HG03196 (cell line): ENCODE measurements around the gene CUTC.

Experiments used
- ATAC-seq: cut with Tn5 transposase; IDR thresholded peaks from one replicate; pipeline ENCODE4 v1.9.1; 2021; ENCODE audit not compliant: unreplicated experiment

The CUTC gene

DNA sequence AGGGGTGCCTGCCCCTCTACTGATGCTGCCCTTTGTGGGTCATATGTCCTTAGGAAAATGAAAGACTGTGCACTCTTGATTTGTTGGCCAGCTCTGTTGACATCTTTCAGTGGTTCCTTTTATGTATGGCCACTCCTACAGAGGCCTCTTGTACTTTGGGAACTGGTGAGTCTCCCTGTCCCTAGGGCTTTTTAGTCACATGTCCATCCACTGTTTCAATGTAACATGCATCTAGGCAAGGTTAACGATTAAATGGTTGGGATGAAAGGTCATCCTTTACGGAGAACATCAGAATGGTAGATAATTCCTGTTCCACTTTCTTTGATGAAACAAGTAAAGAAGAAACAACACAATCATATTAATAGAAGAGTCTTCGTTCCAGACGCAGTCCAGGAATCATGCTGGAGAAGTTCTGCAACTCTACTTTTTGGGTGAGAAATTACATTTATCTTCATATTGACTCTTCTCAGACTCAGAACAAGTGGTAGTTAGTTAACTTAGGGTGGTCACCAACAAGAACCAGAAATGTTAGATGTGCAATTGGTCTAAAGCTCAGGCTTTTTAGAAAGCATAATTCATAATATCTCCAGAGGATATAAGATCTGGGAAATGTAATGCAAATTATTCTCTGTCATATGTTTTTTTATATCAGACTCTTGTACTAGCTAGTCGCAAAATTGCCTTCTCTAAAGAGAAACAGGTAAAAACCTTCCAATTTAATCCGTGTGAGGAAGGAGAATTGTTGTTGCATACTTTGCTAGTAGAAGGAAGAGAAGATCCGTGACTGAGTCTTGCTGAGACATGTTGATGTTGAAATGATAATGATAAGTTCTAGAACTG is 50.6 kb downstream of the CUTC start, which contains the start of gene ABCC2:
Gene ABCC2, plus strand, starts transcription at position 194 of the 840 bp plus-strand sequence. Its CDS starts 205 bp downstream, at position 399.
- no peak for ATAC-seq

DNA sequence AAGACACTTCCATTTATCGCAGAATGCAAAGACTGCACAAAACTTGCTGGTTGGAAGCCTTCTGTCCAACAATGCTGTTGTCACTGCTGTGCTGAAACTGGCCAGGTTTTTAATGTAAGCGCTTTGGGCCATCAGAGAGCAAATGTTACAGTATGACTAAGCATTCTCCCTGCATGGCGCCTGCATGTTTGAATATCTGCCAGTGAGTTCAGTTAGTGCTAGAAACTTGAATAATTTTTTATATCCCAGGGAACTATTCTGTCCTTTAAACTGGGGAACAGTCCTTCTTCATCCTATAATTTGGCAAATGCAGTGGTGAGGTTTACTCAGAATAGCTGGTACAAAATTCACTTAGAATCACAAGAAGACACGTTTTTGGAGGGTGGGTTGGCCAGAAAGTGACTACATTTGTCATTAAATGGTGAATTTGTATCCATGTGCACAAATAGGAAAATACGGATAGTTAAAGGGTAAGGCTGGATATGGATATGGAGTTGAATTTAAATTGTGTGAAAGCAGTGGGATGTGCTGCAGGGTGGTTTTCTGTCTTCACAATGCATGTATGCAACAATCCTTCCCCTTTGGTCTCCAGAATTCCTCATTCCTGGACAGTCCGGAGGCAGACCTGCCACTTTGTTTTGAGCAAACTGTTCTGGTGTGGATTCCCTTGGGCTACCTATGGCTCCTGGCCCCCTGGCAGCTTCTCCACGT is 52.1 kb downstream of the CUTC start:
- ATAC-seq: no peak

DNA sequence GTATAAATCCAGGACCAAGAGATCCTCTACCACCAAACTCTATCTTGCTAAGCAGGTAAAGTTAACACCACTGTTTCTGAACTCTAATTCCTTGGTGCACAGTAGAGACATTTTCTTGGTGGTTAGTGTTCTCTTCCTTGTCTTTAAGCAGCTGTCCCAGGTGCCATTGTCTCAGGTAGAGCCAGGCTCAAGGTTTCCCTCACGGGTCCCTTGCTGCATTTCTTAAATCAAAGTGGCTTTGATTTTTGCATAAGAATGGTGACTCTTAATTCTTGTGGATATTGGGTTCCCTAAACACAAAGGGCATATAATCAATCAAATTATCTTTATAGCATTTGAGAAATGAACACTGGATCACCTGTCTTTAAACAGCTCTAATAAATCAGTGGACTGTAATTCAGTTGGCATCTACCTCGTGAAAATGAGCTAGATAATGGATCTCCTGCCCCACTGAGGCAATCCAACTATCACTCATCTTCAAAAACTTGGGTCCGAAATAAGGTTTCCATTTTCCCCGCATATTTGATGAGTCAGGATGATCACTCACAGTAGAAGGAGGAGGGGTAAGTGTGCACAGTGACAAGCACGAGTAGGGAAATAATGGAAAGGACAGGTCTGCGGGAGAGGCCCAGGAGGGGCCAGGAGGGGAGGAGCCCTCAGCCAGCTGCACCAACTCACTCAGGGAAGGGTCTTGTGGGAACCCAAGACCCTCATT is 52.9 kb downstream of the CUTC start:
- ATAC-seq: no peak

DNA sequence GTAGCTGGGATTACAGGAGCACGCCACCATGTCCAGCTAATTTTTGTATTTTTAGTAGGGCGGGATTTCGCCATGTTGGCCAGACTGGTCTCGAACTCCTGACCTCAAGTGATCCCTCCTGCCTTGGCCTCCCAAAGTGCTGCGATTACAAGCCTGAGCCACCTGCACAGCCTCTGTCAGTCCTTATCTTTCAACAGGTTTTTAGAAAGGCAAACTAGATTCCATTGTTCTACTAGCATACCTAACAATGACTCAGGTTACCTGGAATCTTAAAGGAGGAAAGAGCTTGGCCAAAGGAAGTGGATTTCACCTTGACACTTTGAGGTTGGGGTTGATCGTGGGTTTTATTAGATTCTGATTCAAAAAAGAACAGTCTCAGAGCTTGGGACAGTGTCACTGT is 53.6 kb downstream of the CUTC start:
- no peak for ATAC-seq

DNA sequence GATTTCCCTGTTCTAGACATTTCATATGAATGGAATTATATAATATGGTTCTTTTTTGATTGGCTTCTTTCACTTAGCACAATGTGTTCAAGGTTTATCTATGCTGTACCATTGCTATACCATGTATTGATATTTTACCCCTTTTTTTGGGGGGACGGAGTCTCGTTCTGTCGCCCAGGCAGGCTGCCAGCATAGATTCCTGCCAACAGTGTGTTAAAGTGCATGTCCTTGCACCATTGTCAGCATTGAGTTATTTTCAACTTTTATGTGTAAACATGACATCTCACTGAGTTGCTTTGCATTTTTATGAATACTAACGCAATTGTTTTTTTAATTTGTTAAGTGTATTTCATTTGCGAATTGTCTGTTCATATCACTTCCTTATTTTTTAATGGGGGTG is 55.3 kb downstream of the CUTC start:
- no peak for ATAC-seq

DNA sequence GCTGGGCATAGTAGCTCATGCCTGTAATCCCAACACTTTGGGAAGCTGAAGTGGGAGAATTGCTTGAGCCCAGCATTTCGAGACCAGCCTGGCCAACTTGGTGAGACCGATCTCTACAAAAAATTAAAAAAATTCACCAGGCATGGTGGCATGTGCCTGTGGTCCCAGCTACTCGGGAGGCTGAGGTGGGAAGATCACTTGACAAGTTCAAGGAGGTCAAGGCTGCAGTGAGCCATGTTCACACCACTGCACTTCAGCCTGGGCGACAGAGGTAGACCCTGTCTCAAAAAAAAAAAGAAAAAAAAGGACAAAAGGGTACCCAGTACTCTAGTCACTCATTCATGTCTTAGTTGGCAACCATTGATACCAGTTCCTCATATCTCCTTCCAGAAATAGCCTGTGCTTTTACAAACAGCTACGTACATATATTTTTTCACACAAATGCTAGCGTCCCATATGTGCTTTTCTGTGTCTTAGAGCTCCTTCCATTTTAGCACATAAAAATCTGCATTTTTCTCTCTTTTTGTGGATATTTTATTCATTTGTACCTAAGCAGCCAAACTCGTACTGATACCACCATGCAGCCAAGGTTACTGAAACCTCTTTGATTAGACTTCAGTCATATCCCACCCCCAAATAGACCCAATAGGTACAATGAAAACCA is 55.9 kb downstream of the CUTC start:
- no peak for ATAC-seq

DNA sequence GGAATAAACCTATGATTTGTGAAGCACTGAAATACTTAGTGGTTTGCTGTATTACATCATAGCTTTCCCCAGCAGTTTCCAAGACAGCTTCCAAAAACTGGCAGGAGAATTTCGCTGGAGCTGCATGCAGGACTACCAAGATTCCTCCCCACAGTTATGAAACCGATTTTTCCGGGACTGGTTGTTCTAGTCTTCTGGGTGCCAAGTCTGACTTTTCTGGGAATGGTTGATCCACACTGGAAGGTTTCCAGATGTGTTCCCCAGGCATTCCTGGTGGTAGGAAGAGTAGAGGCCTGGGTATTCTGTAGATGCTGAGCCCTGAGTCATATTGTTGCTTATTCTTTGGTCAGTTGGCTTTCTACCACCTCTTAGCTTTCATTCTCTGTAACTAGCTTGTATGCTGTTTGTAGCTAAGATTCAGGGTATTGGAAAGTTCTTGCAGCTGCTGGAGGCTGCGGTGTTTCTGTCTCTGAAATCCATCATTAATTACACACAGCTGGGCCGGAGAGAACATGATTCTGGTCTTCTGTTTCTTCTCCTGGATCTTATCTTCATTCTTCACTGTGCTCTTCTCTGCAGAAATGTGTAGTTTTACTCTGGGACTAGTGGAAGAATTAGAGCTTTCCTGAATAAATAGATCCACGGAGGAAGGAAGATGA is 56.7 kb downstream of the CUTC start:
- ATAC-seq: no peak

DNA sequence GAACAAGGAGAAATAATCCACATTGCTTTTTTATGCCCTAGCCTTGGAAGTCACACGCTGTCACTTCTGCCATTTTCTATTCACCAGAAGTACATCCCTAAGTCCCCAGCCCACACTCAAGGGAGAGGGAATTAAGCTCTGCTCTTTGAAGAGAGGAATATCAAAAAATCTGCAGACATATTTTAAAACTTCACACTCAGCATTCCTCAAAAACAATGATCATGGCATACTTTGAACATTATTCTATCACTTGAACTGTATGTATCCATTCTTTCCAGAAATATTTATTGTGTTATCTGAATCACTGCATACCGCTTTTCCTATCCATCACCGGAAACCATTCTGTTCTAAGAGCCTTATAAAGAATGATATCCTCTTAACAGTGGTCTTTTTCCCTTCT is 59.8 kb downstream of the CUTC start:
- ATAC-seq: no peak

DNA sequence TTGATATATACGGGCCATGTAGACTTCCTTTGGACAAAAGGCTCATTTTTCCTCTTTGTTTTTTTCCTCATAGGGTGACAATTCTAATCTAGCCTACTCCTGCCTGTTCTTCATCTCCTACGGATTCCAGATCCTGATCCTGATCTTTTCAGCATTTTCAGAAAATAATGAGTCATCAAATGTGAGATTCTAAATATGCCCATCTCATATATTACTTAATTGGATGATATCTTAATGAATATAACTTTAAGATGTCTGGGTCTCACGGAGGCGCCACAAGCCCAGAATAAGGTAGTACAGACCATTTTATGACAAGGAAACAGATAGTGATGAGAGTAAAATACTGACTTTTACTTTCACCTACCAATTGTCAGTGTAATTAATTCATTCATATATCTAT is 61.8 kb downstream of the CUTC start:
- no peak for ATAC-seq

DNA sequence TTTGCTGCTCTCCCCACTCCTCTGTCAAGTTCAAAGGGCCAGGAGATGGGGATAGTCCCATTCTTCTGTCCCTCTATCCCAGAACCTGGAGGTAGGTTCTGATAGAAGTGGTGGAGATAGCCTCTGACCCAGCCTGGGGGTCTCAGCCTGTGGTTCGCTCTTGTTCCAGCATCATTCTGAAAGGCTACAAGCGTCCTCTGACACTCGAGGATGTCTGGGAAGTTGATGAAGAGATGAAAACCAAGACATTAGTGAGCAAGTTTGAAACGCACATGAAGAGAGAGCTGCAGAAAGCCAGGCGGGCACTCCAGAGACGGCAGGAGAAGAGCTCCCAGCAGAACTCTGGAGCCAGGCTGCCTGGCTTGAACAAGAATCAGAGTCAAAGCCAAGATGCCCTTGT is 64.9 kb downstream of the CUTC start:
- ATAC-seq: no peak

DNA sequence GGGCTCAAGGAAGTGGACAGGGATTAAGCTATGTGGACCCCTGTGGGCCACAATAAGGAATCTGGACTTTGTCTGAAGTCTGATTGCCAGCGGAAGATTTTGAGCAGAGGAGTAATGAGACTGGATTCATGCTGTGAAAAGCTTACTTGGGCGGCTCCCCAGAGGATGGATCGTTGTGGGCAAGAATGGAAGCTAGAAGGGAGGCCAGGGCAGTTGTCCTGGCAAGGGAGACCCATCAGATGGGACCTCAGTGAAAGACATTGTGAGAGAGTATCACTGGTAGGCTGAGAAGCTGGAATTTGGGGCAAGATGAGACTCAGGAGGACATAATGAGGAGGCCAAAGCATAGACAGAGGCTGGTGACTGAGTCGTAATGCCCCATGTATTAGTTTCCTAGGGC is 66.0 kb downstream of the CUTC start:
- no peak for ATAC-seq

DNA sequence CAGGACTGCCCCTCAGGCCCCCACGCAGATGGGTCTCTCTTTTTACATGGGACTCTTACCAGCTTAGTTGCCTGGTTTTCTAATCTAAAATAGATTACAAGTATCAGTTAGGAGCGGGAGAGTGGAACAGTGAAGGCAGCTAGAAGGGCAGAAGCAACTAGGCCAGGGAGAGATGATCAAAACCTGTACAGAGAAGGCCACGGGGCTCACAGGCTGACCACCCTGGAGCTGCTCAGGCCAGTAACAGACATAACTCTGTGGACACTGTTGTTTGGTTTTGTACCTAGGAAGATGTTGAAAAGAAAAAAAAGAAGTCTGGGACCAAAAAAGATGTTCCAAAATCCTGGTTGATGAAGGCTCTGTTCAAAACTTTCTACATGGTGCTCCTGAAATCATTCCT is 66.9 kb downstream of the CUTC start:
- ATAC-seq: no peak

DNA sequence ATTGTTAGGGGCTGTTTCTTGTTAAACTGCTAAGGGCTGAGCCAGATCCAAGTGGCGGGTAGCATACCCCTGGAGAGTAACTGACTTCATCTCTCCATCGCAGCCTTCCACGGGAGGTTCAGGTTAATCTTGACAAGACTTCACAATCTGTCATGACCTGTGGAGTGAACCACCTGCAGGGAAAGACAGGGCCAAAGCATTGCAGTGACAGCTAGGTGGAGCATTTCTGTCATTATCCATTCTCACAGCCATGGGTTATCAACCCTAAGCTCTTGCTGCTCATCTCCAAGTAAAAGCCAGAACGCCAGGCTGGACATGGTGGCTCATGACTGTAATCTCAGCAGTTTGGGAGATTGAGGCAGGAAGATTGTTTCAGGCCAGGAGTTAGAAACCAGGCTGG is 67.6 kb downstream of the CUTC start:
- ATAC-seq: no peak

DNA sequence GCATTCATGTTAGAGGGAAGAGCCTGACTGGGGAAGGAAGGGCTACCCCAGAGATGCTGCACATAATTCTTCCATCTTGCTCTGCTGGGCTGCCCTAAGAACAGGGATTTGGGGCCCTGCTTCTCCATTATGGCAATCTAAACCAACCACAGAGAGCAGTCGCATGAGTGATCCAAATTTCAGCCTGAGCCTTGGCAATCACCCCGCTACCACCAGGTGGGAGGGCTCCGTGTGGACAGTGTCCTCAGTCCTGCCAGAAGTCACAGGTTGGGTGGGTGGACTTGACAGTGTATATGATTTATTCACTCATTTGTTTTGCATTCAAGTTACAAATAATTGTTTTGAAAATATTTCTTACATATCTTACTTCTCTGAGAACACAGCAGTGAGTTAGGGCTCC is 72.4 kb downstream of the CUTC start:
- ATAC-seq: no peak

DNA sequence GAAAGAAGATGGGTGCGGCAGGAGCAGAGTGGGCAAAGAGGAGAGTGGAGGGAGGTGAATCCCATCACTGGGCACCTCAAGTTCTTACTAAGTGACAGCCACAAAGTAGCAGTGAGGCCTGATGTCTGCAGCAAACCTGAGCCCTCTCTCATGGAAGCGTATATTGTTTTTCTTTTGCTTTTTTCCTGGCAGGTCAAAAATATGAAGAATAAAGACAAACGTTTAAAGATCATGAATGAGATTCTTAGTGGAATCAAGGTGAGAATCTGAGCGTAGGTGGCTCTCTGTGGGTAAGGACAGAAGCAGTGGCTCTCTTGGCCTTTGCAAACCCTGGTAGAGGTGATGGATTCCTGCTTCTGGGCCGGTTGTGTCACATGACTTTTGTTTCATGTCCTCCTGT is 73.2 kb downstream of the CUTC start:
- no peak for ATAC-seq
